Measurements from ENCODE around the gene PCDHB3. TPM values are rescaled to one million over a fixed set of nuclear protein-coding genes. Genes with fewer than 3 reads are reported as not detected.
"Not testable (repeated sequence)": the region's sequence is repeated elsewhere in the genome, so short reads cannot be mapped to it uniquely, and the experiment has no call there.

The PCDHB3 gene
- total RNA-seq: 0.26 and 1.1 TPM in 2 replicates

DNA sequence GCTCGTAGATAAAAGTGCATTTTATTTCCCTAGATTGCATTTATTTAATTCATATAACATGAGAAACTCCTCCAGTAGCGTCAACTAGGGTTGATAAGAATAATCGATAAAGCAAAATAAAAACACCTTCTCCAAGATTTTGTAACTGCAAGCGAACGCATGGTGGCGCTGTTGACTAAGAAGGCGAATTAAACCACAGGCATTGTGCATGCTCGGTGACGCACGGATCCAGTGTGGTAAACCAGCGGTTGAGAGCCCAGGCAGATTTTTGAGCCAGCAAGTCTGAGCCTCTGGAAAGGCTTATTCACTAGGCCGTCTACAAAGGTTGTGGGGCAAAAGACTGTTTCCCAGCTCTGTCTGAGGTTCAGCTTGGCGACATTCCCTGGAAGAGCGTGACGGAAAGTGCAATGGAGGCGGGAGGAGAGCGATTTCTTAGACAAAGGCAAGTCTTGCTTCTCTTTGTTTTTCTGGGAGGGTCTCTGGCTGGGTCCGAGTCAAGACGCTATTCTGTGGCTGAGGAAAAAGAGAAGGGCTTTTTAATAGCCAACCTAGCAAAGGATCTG lies at the start of gene PCDHB3:
PCDHB3 (plus strand) TSS at position 231 of the 563 bp plus-strand sequence; CDS start at position 408, 177 bp downstream.
- DNase-seq (ENCODE audit: low read depth in 2 of 2): peak in 1 of 2 donors; percentile 17

DNA sequence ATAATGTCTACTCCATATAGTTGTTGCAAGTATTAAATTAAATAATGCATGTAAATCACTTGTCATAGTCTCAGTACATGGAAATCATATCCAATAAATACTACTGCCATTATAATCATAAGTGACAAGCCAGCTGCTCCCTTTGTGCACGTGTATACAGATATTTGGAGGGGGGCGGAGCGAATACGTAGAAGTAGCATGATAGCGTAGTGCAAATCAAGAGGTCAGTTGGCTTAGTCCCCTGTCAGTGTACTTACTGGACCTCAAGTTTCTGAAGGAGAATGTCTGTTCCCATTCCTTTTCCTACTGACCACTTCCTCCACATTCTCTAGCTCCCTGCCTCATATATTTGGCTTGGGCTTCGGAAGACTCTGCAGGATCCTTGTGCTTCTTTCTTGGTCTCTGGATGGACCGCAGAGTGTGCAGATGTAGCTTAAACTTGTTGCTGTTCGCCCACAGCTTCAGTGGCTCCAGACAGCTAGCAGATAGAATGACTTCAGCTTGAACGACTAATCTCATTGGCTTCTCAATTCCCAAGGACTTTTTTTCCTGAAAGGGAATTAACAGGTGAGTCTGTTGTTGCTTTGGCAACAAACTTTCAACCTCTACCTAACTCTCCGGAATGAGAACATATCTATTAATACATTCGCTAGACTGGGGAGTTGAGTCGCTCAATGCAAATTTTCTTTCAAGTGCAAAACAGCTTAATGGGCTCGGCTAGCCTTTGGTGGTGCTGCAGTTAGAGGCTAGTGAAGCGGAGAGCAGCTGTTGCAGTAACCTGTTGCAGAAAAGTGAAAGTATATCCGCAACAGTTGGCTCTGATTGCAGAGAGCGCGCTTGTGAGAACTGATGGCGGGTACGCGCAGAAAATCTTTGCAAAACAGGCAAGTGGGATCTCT lies 49.4 kb upstream of the PCDHB3 start, which contains the start of gene PCDHB1:
PCDHB1 (plus strand) TSS at position 753 of the 899 bp plus-strand sequence; CDS start at position 850, 97 bp downstream.
- no peak for DNase-seq (ENCODE audit: low read depth in 2 of 2)

DNA sequence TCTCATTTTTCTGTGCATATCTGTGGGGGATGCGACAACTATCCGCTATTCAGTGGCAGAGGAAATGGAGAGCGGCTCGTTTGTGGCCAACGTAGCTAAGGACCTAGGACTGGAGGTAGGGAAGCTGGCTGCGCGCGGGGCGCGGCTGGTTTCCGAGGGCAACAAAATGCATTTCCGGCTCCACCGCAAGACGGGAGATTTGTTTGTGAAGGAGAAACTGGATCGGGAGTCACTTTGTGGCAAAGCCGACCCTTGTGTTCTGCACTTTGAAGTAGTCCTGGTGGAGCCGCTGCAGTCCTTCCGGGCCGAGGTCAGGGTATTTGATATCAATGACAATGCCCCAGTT lies 48.8 kb upstream of the PCDHB3 start:
- DNase-seq (ENCODE audit: low read depth in 2 of 2): no peak

DNA sequence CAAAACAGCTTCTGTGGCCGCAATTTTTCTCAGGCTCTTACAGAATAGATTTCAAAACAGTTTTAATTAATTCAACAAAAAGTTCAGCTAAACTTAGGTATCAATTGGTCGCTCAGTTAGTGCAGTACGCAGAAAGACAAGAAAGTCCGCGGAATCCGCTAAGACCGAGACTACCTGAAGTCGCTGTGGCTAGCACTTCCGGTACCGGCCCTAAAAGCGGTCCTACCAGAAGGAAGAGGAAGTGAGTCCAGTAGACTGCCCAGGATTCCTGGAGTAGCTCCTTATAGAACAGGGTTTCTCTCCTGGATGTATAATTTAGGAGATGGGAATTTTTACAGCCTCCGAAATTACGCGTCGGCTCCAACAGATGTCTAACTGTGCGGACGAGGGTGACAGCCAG lies 22.4 kb upstream of the PCDHB3 start:
- no peak for DNase-seq (ENCODE audit: low read depth in 2 of 2)

DNA sequence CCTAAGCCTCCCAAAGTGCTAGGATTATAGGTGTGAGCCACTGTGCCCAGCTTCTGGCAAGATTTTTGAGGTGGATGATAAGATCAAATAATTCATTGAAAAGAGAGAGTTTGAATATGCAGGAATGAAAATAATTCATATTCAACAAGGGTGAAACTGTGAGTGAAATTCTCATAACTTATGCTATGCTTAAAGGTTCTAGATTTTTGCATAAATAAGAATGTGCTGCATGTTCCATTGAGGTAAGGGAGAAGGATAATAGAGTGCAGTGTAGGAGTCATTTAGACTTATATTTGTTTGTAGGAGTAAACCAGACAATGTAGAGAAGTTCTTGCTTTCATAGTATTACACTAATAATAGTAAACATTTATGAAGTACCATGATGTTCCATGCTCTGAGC lies 18.0 kb upstream of the PCDHB3 start:
- DNase-seq (ENCODE audit: low read depth in 2 of 2): no peak

DNA sequence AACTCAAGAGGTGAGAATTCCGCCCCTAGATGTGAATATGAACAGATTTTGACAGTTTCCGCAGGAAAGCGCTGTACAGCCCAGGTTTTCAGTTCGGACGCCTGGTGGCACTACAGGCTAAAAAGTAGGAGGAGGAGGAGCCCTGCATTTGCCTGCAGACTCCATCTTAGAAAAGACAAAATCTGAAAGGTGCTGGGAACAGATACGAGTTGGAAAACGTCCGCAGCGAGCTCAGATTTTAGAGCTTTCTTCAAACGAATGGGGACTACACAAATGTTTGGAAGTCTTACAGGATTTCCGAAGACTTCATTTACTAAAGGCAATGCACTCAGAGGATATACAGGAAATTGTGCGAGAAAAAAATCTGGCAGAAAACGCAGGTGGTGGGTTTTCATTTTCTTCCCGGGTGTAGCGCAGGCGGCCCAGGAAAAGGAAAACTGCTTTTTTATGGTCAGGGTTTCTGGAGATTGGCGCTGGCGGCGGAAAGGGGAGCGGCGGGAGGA lies 15.7 kb upstream of the PCDHB3 start:
- DNase-seq (ENCODE audit: low read depth in 2 of 2): peak; percentile 30 to 53

DNA sequence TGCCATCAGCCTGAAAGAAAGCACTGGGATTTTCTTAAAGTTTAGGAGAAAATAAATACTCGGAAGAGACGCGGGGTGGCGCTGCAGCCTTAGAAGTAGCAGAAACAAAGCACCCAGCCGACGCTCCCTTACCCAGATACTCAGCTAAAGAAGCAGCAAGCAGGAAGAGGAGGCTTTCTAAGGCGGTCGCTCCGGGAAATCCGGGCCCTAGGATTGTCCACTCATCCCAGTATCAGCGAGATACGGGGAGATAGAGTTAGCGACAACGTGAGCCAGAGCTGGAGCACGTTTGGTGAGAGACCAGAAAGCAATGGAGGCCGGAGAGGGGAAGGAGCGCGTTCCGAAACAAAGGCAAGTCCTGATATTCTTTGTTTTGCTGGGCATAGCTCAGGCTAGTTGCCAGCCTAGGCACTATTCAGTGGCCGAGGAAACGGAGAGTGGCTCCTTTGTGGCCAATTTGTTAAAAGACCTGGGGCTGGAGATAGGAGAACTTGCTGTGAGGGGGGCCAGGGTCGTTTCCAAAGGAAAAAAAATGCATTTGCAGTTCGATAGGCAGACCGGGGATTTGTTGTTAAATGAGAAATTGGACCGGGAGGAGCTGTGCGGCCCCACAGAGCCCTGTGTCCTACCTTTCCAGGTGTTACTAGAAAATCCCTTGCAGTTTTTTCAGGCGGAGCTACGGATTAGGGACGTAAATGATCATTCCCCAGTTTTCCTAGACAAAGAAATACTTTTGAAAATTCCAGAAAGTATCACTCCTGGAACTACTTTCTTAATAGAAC lies 5.6 kb upstream of the PCDHB3 start, which contains the start of gene PCDHB2:
PCDHB2 (plus strand) TSS at position 135 of the 782 bp plus-strand sequence; CDS start at position 311, 176 bp downstream.
- DNase-seq (ENCODE audit: low read depth in 2 of 2): peak; percentile 6 to 41

DNA sequence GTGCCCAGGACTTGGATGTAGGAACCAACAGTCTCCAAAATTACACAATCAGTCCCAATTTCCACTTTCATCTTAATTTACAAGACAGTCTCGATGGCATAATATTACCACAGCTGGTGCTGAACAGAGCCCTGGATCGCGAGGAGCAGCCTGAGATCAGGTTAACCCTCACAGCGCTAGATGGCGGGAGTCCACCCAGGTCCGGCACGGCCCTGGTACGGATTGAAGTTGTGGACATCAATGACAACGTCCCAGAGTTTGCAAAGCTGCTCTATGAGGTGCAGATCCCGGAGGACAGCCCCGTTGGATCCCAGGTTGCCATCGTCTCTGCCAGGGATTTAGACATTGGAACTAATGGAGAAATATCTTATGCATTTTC lies 5.0 kb upstream of the PCDHB3 start:
- DNase-seq (ENCODE audit: low read depth in 2 of 2): no peak

DNA sequence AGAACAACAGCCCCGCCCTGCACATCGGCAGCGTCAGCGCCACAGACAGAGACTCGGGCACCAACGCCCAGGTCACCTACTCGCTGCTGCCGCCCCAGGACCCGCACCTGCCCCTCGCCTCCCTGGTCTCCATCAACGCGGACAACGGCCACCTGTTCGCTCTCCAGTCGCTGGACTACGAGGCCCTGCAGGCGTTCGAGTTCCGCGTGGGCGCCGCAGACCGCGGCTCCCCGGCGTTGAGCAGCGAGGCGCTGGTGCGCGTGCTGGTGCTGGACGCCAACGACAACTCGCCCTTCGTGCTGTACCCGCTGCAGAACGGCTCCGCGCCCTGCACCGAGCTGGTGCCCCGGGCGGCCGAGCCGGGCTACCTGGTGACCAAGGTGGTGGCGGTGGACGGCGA lies 4.1 kb upstream of the PCDHB3 start:
- not testable (repeated sequence) for DNase-seq (ENCODE audit: low read depth in 2 of 2)

DNA sequence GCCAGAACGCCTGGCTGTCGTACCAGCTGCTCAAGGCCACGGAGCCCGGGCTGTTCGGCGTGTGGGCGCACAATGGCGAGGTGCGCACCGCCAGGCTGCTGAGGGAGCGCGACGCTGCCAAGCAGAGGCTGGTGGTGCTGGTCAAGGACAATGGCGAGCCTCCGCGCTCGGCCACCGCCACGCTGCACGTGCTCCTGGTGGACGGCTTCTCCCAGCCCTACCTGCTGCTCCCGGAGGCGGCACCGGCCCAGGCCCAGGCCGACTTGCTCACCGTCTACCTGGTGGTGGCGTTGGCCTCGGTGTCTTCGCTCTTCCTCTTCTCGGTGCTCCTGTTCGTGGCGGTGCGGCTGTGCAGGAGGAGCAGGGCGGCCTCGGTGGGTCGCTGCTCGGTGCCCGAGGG lies 3.7 kb upstream of the PCDHB3 start:
- not testable (repeated sequence) for DNase-seq (ENCODE audit: low read depth in 2 of 2)

DNA sequence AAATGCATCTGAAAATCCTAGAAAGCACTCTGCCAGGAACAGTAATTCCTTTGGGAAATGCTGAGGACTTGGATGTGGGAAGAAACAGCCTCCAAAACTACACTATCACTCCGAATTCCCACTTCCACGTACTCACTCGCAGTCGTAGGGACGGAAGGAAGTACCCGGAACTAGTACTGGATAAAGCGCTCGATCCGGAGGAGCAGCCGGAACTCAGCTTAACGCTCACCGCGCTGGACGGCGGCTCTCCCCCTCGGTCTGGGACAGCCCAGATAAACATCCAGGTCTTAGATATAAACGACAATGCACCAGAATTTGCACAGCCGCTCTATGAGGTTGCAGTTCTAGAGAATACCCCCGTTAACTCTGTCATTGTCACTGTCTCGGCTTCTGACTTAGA lies 786 bp downstream of the PCDHB3 start:
- DNase-seq (ENCODE audit: low read depth in 2 of 2): no peak

DNA sequence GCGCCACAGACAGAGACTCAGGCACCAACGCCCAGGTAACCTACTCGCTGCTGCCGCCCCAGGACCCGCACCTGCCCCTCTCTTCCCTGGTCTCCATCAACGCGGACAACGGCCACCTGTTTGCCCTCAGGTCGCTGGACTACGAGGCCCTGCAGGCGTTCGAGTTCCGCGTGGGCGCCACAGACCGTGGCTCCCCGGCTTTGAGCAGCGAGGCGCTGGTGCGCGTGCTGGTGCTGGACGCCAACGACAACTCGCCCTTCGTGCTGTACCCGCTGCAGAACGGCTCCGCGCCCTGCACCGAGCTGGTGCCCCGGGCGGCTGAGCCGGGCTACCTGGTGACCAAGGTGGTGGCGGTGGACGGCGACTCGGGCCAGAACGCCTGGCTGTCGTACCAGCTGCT lies 1.8 kb downstream of the PCDHB3 start:
- not testable (repeated sequence) for DNase-seq (ENCODE audit: low read depth in 2 of 2)

DNA sequence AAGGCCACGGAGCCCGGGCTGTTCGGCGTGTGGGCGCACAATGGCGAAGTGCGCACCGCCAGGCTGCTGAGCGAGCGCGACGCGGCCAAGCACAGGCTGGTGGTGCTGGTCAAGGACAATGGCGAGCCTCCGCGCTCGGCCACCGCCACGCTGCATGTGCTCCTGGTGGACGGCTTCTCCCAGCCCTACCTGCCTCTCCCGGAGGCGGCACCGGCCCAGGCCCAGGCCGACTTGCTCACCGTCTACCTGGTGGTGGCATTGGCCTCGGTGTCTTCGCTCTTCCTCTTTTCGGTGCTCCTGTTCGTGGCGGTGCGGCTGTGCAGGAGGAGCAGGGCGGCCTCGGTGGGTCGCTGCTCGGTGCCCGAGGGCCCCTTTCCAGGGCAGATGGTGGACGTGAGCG lies 2.2 kb downstream of the PCDHB3 start:
- not testable (repeated sequence) for DNase-seq (ENCODE audit: low read depth in 2 of 2)

DNA sequence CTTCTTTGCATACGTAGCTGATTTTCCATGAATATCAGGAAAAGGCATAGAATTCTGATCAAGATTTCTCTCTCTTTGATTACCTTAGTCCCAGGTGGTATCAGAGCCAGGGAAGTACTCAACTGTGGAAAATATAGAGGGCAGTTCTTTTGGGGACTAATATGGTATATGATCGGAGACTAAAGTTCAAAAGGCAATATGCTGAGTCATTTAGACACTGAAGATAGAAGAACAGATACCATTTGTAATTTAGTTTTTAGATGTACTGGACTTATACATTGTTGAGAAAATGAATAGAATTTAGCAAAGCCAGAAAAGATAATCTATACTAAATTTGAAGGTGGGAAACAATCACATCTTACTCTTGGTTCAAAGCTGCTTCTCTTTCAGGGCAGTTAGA lies 5.1 kb downstream of the PCDHB3 start:
- no peak for DNase-seq (ENCODE audit: low read depth in 2 of 2)

DNA sequence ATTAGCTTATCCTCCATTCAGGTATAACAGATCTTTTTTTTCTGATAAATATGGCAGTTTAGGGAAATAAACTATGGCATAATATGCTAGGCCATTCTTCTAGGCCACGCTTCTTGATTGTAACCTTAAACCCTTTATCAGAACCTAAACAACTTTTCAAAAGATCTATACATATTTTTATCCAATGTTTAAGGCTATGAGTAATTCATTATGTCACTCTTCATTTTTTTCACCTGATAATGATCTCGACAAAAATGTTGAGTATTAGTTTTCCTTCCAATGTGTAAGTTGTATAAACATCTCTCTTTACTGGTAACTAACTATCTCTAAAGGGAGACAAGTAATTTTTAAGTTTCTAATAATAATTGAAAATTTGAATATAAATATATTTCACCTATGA lies 19.0 kb downstream of the PCDHB3 start:
- DNase-seq (ENCODE audit: low read depth in 2 of 2): no peak

DNA sequence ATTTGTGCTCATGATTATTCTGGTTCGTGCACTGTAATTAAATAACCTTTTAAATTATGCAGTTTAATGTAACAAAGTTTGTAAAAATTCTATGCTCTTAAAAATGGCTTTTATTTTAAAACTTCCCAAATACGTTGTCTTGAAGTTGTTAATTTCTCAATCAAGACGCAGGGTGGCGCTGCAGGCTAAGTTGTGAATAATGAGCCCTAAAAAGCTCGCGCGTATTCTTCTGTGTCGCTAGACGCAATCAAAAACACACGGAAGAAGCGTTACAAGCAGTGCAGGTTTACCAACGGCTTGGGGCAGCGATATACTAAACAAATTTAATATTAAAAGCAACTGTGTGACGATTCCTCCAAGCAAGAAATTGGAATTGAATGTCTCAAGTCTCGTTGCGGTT lies 21.3 kb downstream of the PCDHB3 start, which contains the start of gene PCDHB4:
PCDHB4 (plus strand) TSS at position 256 of the 400 bp plus-strand sequence. CDS start 181 bp downstream, outside the sequence.
- peak in 1 of 2 donors; percentile 15 for DNase-seq (ENCODE audit: low read depth in 2 of 2)

DNA sequence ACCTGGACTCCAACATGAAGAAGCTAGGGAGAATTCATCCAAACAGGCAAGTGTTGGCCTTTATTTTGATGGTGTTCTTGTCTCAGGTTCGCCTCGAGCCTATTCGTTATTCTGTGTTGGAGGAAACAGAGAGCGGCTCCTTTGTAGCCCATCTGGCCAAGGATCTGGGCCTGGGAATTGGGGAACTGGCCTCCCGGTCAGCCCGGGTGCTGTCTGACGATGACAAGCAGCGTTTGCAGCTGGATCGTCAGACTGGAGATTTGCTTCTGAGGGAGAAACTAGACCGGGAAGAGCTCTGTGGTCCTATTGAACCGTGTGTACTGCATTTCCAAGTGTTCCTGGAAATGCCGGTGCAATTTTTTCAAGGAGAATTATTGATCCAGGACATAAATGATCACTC lies 21.7 kb downstream of the PCDHB3 start:
- DNase-seq (ENCODE audit: low read depth in 2 of 2): no peak

DNA sequence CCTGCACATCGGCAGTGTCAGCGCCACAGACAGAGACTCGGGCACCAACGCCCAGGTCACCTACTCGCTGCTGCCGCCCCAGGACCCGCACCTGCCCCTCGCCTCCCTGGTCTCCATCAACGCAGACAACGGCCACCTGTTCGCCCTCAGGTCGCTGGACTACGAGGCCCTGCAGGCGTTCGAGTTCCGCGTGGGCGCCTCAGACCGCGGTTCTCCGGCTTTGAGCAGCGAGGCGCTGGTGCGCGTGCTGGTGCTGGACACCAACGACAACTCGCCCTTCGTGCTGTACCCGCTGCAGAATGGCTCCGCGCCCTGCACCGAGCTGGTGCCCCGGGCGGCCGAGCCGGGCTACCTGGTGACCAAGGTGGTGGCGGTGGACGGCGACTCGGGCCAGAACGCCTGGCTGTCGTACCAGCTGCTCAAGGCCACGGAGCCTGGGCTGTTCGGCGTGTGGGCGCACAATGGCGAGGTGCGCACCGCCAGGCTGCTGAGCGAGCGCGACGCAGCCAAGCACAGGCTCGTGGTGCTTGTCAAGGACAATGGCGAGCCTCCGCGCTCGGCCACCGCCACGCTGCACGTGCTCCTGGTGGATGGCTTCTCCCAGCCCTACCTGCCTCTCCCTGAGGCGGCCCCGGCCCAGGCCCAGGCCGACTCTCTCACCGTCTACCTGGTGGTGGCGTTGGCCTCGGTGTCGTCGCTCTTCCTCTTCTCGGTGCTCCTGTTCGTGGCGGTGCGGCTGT lies 23.3 kb downstream of the PCDHB3 start:
- not testable (repeated sequence) for DNase-seq (ENCODE audit: low read depth in 2 of 2)

DNA sequence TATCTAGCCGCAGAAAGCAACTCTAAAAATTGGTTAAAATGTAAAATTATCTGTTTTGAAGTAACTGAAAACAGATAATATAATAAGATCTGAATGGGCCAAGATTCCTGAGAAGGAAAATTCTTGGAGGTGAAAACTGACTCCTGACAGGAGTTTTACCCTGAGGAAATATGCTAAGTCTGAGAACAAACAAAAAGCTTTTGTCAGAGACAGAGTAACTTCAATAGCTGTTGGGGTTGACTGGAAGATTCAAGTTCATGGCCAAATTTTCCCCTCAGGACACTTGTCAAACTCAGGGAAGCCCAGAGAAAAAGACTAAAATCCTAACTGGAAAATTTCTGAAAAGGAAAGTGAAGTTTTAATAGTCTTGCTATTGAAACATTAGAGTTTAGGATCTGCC lies 27.0 kb downstream of the PCDHB3 start:
- DNase-seq (ENCODE audit: low read depth in 2 of 2): no peak

DNA sequence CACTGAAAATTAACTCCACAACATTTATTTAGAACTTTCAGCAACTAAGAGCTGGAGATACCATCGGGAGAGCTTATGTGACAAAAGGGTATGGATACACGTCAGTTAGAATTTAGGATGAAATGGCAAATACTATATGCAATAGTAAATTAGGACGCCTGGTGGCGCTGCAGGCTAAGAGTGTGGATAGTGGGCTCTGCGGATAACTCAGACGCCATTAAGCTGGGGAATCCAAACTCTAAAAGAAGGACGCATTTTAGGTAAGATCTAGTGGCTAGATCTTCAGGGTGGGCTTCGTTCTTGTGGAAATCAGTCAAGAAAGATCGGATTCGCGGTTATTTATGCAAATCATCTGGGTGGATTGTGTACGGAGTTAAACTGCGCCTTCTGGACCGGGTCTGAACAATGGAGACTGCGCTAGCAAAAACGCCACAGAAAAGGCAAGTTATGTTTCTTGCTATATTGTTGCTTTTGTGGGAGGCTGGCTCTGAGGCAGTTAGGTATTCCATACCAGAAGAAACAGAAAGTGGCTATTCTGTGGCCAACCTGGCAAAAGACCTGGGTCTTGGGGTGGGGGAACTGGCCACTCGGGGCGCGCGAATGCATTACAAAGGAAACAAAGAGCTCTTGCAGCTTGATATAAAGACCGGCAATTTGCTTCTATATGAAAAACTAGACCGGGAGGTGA lies 34.9 kb downstream of the PCDHB3 start, which contains the start of gene PCDHB5:
PCDHB5 (plus strand) TSS at position 177 of the 688 bp plus-strand sequence; CDS start at position 406, 229 bp downstream.
- peak in 1 of 2 donors; percentile 33 for DNase-seq (ENCODE audit: low read depth in 2 of 2)
